Activated T-cell treated with anti-CD3 and anti-CD28 coated beads, Interleukin-2, amount 50 U/mL, for 4 hours (primary cell): ENCODE measurements around the gene RGS7. TPM values are rescaled to one million over a fixed set of nuclear protein-coding genes. Genes with fewer than 3 reads are reported as not detected.
"Not testable (repeated sequence)": the region's sequence is repeated elsewhere in the genome, so short reads cannot be mapped to it uniquely, and the experiment has no call there.

Experiments used
- ATAC-seq, 2 donors: fragments of 200-7000 bp; cut with Tn5 transposase; one replicate each; pipeline ENCODE4 v1.10.0; 2021
- DNase-seq: peaks from one replicate; pipeline ENCODE4 v3.0.0-alpha.2; 2020
- H3K27me3 Mint-ChIP-seq: one replicate; pipeline ENCODE4 v1.8.0; 2021; ENCODE audit warnings: low read depth, mixed read lengths
- H3K36me3 Mint-ChIP-seq: one replicate; pipeline ENCODE4 v1.8.0; 2022; ENCODE audit warnings: mixed read lengths; ENCODE audit not compliant: insufficient read depth
- H3K4me1 Mint-ChIP-seq: one replicate; pipeline ENCODE4 v1.8.0; 2021; ENCODE audit warnings: low read depth, mixed read lengths
- H3K4me3 Mint-ChIP-seq: one replicate; pipeline ENCODE4 v1.8.0; 2021; ENCODE audit warnings: mild to moderate bottlenecking, moderate library complexity, mixed read lengths
- H3K9me3 Mint-ChIP-seq: one replicate; pipeline ENCODE4 v1.8.0; 2021; ENCODE audit warnings: mixed read lengths
- total RNA-seq, 3 donors: library from RNA; stranded (reverse); gene quantifications; one replicate each; pipeline ENCODE4 v1.2.1, GENCODE V29; 2021

The RGS7 gene
- total RNA-seq, 3 donors from 2014 or later, result not detected

- H3K36me3 Mint-ChIP-seq, result no peaks in the 10 kb centered on the region
Measured at GRCh38 chr1:240771450-240771849, 585.6 kb downstream of the RGS7 start.

GRCh38 chr1:240768979-240769378, 588.0 kb downstream of the RGS7 start:
- no peaks in the 10 kb centered on the region for H3K4me1 Mint-ChIP-seq
- DNase-seq (no peak), ATAC-seq (no peak)
- peaks cover 4% of the 10 kb centered on the region for H3K27me3 Mint-ChIP-seq
- H3K9me3 Mint-ChIP-seq, result no peaks in the 10 kb centered on the region
- no peaks in the 10 kb centered on the region for H3K36me3 Mint-ChIP-seq
- H3K4me3 Mint-ChIP-seq, result no peak overlapping the region

More at GRCh38 chr1:240771450-240771849, 585.6 kb downstream of the RGS7 start:
- H3K4me1 Mint-ChIP-seq, result no peaks in the 10 kb centered on the region
- H3K27me3 Mint-ChIP-seq, result peaks cover 2% of the 10 kb centered on the region
- ATAC-seq (no peak), DNase-seq (no peak)
- H3K4me3 Mint-ChIP-seq, result no peak overlapping the region
- no peaks in the 10 kb centered on the region for H3K9me3 Mint-ChIP-seq

- DNase-seq, result no peak
- no peak overlapping the region for H3K4me3 Mint-ChIP-seq
- H3K36me3 Mint-ChIP-seq, result no peaks in the 10 kb centered on the region
- no peak for ATAC-seq
- no peaks in the 10 kb centered on the region for H3K9me3 Mint-ChIP-seq
- H3K4me1 Mint-ChIP-seq, result no peaks in the 10 kb centered on the region
- H3K27me3 Mint-ChIP-seq, result peaks cover 4% of the 10 kb centered on the region
Measured at GRCh38 chr1:240766831-240767230, 590.2 kb downstream of the RGS7 start.

- Mint-ChIP-seq H3K36me3 (no peaks in the 10 kb centered on the region), H3K4me3 (no peak overlapping the region), H3K9me3 (no peaks in the 10 kb centered on the region), H3K27me3 (peaks cover 4% of the 10 kb centered on the region), H3K4me1 (no peaks in the 10 kb centered on the region)
- DNase-seq (no peak), ATAC-seq (no peak)
Measured at GRCh38 chr1:240765732-240766363, 591.2 kb downstream of the RGS7 start.

- DNase-seq, result no peak
- no peak for ATAC-seq
- no peaks in the 10 kb centered on the region for H3K36me3 Mint-ChIP-seq
- peaks cover 2% of the 10 kb centered on the region for H3K27me3 Mint-ChIP-seq
- H3K4me1 Mint-ChIP-seq, result no peaks in the 10 kb centered on the region
- no peak overlapping the region for H3K4me3 Mint-ChIP-seq
- no peaks in the 10 kb centered on the region for H3K9me3 Mint-ChIP-seq
Measured at GRCh38 chr1:240763771-240764170, 593.2 kb downstream of the RGS7 start.

GRCh38 chr1:240763095-240763494, 593.9 kb downstream of the RGS7 start:
- not testable (repeated sequence) for H3K4me3 Mint-ChIP-seq, ATAC-seq, H3K36me3 Mint-ChIP-seq, H3K9me3 Mint-ChIP-seq, DNase-seq, H3K4me1 Mint-ChIP-seq, H3K27me3 Mint-ChIP-seq

- not testable (repeated sequence) for H3K36me3 Mint-ChIP-seq, H3K4me3 Mint-ChIP-seq, H3K9me3 Mint-ChIP-seq, H3K4me1 Mint-ChIP-seq, H3K27me3 Mint-ChIP-seq, DNase-seq, ATAC-seq
Measured at GRCh38 chr1:240762471-240762987, 594.5 kb downstream of the RGS7 start.

- not testable (repeated sequence) for H3K4me1 Mint-ChIP-seq, DNase-seq, H3K4me3 Mint-ChIP-seq, H3K36me3 Mint-ChIP-seq, H3K27me3 Mint-ChIP-seq, H3K9me3 Mint-ChIP-seq, ATAC-seq
Measured at GRCh38 chr1:240758777-240759176, 598.2 kb downstream of the RGS7 start.

- no peak overlapping the region for H3K4me3 Mint-ChIP-seq
- no peaks in the 10 kb centered on the region for H3K27me3 Mint-ChIP-seq
- no peak for DNase-seq
- no peaks in the 10 kb centered on the region for H3K4me1 Mint-ChIP-seq
- ATAC-seq, result no peak
- no peaks in the 10 kb centered on the region for H3K9me3 Mint-ChIP-seq
- H3K36me3 Mint-ChIP-seq, result no peaks in the 10 kb centered on the region
Measured at GRCh38 chr1:240758296-240758695, 598.7 kb downstream of the RGS7 start.

- Mint-ChIP-seq H3K4me1 (no peaks in the 10 kb centered on the region), H3K4me3 (no peak overlapping the region), H3K27me3 (no peaks in the 10 kb centered on the region), H3K9me3 (no peaks in the 10 kb centered on the region), H3K36me3 (no peaks in the 10 kb centered on the region)
- DNase-seq (no peak), ATAC-seq (no peak)
Measured at GRCh38 chr1:240747907-240748306, 609.1 kb downstream of the RGS7 start.

GRCh38 chr1:240743705-240744104, 613.3 kb downstream of the RGS7 start:
- Mint-ChIP-seq H3K4me1 (no peaks in the 10 kb centered on the region), H3K9me3 (no peaks in the 10 kb centered on the region), H3K27me3 (no peaks in the 10 kb centered on the region), H3K4me3 (no peak overlapping the region), H3K36me3 (no peaks in the 10 kb centered on the region)
- DNase-seq (no peak), ATAC-seq (no peak)

GRCh38 chr1:240739754-240740153, 617.3 kb downstream of the RGS7 start:
- H3K36me3 Mint-ChIP-seq, result no peaks in the 10 kb centered on the region
- no peaks in the 10 kb centered on the region for H3K27me3 Mint-ChIP-seq
- ATAC-seq, result no peak
- no peaks in the 10 kb centered on the region for H3K9me3 Mint-ChIP-seq
- no peaks in the 10 kb centered on the region for H3K4me1 Mint-ChIP-seq
- no peak for DNase-seq
- no peak overlapping the region for H3K4me3 Mint-ChIP-seq

- Mint-ChIP-seq H3K4me1 (no peaks in the 10 kb centered on the region), H3K36me3 (no peaks in the 10 kb centered on the region), H3K4me3 (no peak overlapping the region), H3K27me3 (no peaks in the 10 kb centered on the region), H3K9me3 (no peaks in the 10 kb centered on the region)
- no peak for ATAC-seq
- DNase-seq, result no peak
Measured at GRCh38 chr1:240739139-240739538, 617.9 kb downstream of the RGS7 start.

- no peak for DNase-seq
- Mint-ChIP-seq H3K27me3 (no peaks in the 10 kb centered on the region), H3K4me3 (no peak overlapping the region), H3K9me3 (no peaks in the 10 kb centered on the region), H3K4me1 (no peaks in the 10 kb centered on the region), H3K36me3 (no peaks in the 10 kb centered on the region)
- ATAC-seq, result no peak
Measured at GRCh38 chr1:240737766-240738265, 619.2 kb downstream of the RGS7 start.

- Mint-ChIP-seq H3K4me1 (no peaks in the 10 kb centered on the region), H3K36me3 (no peaks in the 10 kb centered on the region), H3K27me3 (peaks cover under 1% of the 10 kb centered on the region), H3K9me3 (no peaks in the 10 kb centered on the region), H3K4me3 (no peak overlapping the region)
- ATAC-seq (no peak), DNase-seq (no peak)
Measured at GRCh38 chr1:240737298-240737697, 619.7 kb downstream of the RGS7 start.
